Pancreas (tissue), 10 donors: ENCODE results near the gene GAA. TPM values are rescaled to one million over a fixed set of nuclear protein-coding genes. Genes with fewer than 3 reads are reported as not detected.

Experiments used
- ATAC-seq, 4 donors: fragments of 200-7000 bp; cut with Tn5 transposase; one replicate each; pipeline versions ENCODE4 v1.8.0 to v1.9.1; 2020; ENCODE audit warnings: mild to moderate bottlenecking in 4 of 4, moderate library complexity in 4 of 4
- DNase-seq, 6 donors: peaks; one replicate each; pipeline ENCODE4 v3.0.0-alpha.2; 2020
- FAIRE-seq: peaks from 2 replicates; lab custom pipeline; 2012; peaks lifted over from hg19 to GRCh38; lab: Jason Lieb, UNC
- H3K27ac ChIP-seq, 4 donors: fragments of 200-600 bp; sonication (generic); 1 replicate in 3 of 4; 2 replicates in 1 of 4; pipeline versions ENCODE4 v1.5.0 to v1.8.0; 2020
- H3K27me3 ChIP-seq, 4 donors: fragments of 200-600 bp; one replicate each; pipeline ENCODE4 v1.8.0; 2021
- H3K36me3 ChIP-seq, 3 donors: fragments of 200-600 bp; sonication (generic) in 1 of 3; one replicate each; pipeline versions ENCODE4 v1.5.0 to v1.8.0; 2020 to 2021
- H3K4me1 ChIP-seq, 3 donors: fragments of 200-600 bp; one replicate each; pipeline ENCODE4 v1.8.0; 2021
- H3K4me3 ChIP-seq, 4 donors: fragments of 200-600 bp; sonication (generic) in 2 of 4; one replicate each; pipeline versions ENCODE4 v1.5.0 to v1.8.0; 2020 to 2021
- H3K9me3 ChIP-seq, 4 donors: fragments of 200-600 bp; one replicate each; pipeline ENCODE4 v1.8.0; 2021
- WGBS, 2 donors: extraction: QIAGEN DNeasy Blood & Tissue Kit; methylation state at CpG; one replicate each; pipeline ENCODE4 v1.1.7; 2013; 5-methylcytosine and 5-hydroxymethylcytosine counted together
- intact Hi-C, 3 donors: fragments of 100-400 bp; cut with DNase I; formaldehyde crosslinking; loops; one replicate each; pipeline versions ENCODE4 v1.11.1 to v1.14.2; 2022
- polyA plus RNA-seq, 2 donors: library from polyadenylated mRNA; stranded (reverse); fragments of 200-250 nt; gene quantifications; one replicate each; pipeline ENCODE4 v1.2.3, GENCODE V29; 2013
- total RNA-seq, 6 donors: library from RNA; stranded (reverse); fragmentation: NEBNext Ultra II Directional in 4 of 6; extraction: Animal tissue kit (Norgen Biotek cat#: 25700) in 4 of 6; gene quantifications; one replicate each; pipeline versions ENCODE4 v1.2.1 to v1.2.4, GENCODE V29; 2021 to 2023
- TF ChIP-seq, protein P1 (sequence below), 4 donors: fragments of 200-600 bp; sonication (generic) in 3 of 4; IDR thresholded peaks; one replicate each; pipeline versions ENCODE4 v1.5.0 to v1.8.0; 2021; ENCODE audit warnings: antibody characterized with exemption in 4 of 4
- donor health status: healthy with polysubstance abuse.
- donor health status: DM: no; HTN: no; CAD: no; lungs with moderate emphysema.
- donor health status: DM: no; HTN: no; CAD: no.
- donor health status: control.
- donor health status: control.
- donor health status: Bipolar disorder and iron deficiency.
- donor health status: DM: yes; HTN: yes; CAD: no.
- donor health status: DM: no; HTN: no; CAD: no.
- donor health status: DM: no; HTN: no; CAD: no.
- donor health status: DM: yes; HTN: yes; CAD: no.

The GAA gene
- total and polyA plus RNA-seq, 8 donors, result 20.2 to 56.3 (median 33.4) TPM

GRCh38 chr17:80132906-80133625 lies 31.7 kb downstream of the GAA start:
- peaks cover 7 to 12% (median 11%) of the 10 kb centered on the region in 3 donors for H3K4me1 ChIP-seq
- H3K27me3 ChIP-seq, result no peaks in the 10 kb centered on the region
- WGBS, 2 donors, result 90 to 95% methylated on average over 5 of the region's 5 CpGs
- no peak overlapping the region for H3K27ac ChIP-seq
- intact Hi-C loops, result no loop called here
- FAIRE-seq (no peak), DNase-seq (no peak), ATAC-seq (peak in 1 of 4 donors; percentile 16)
- H3K36me3 ChIP-seq, result peaks cover 4 to 43% (median 39%) of the 10 kb centered on the region in 3 donors
- no peaks in the 10 kb centered on the region for H3K9me3 ChIP-seq
- H3K4me3 ChIP-seq, result no peak overlapping the region
- TF ChIP-seq, protein P1, sequence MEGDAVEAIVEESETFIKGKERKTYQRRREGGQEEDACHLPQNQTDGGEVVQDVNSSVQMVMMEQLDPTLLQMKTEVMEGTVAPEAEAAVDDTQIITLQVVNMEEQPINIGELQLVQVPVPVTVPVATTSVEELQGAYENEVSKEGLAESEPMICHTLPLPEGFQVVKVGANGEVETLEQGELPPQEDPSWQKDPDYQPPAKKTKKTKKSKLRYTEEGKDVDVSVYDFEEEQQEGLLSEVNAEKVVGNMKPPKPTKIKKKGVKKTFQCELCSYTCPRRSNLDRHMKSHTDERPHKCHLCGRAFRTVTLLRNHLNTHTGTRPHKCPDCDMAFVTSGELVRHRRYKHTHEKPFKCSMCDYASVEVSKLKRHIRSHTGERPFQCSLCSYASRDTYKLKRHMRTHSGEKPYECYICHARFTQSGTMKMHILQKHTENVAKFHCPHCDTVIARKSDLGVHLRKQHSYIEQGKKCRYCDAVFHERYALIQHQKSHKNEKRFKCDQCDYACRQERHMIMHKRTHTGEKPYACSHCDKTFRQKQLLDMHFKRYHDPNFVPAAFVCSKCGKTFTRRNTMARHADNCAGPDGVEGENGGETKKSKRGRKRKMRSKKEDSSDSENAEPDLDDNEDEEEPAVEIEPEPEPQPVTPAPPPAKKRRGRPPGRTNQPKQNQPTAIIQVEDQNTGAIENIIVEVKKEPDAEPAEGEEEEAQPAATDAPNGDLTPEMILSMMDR (IDR thresholded peaks at IDR 0.05), result no peak

DNA sequence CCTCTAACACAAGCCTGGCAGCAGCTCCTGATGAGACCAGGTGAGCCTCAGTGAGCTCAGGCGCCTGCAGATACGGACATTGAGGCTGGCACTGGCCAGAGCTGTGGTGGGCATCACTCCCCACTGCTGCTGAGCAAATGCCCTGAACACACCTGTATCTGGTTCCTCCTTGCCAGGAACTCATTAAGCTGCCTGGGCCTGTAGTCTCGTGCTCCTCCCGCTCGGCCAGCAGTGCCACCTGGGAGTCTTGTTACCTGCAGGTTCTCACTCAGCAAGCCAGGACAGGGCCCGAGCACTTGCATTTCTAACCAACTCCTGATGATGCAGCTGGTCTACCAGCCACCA lies 32.2 kb downstream of the GAA start:
- DNase-seq (no peak), FAIRE-seq (no peak), ATAC-seq (peak in 1 of 4 donors; percentile 6)
- intact Hi-C loops, result no loop called here
- peaks cover 4 to 48% (median 45%) of the 10 kb centered on the region in 3 donors for H3K36me3 ChIP-seq
- 94 to 97% methylated on average over 6 of the region's 6 CpGs for WGBS, 2 donors
- no peaks in the 10 kb centered on the region for H3K9me3 ChIP-seq
- TF ChIP-seq, protein P1 (IDR thresholded peaks at IDR 0.05), result no peak
- H3K27me3 ChIP-seq, result no peaks in the 10 kb centered on the region
- H3K27ac ChIP-seq, result no peak overlapping the region
- H3K4me3 ChIP-seq, result no peak overlapping the region
- peaks cover 7 to 12% (median 11%) of the 10 kb centered on the region in 3 donors for H3K4me1 ChIP-seq

DNA sequence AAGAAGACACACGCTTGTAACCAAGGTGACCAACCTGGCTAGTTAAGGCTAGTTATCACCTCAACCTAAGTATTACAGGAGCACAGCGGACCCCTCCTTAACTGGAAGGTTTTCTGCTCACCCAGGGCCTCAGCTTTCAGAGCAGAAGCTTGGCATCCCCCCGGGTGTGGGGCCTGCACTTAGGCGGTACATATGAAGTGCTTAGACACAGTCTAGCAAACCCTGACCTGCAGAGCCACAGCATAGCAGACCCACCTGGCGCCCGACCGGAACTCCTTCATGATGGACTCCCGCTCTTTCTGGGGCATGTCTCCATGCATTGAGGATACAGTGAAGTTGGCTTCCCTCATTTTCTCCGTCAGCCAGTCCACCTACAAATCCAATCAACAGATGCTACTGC lies 35.8 kb downstream of the GAA start:
- TF ChIP-seq, protein P1 (IDR thresholded peaks at IDR 0.05), result no peak
- Histone ChIP-seq H3K27me3 (no peaks in the 10 kb centered on the region), H3K4me1 (no peaks in the 10 kb centered on the region), H3K9me3 (no peaks in the 10 kb centered on the region), H3K27ac (no peak overlapping the region), H3K36me3 (peaks cover 4 to 80% (median 68%) of the 10 kb centered on the region in 3 donors), H3K4me3 (no peak overlapping the region)
- intact Hi-C loops, result no loop called here
- ATAC-seq (no peak), FAIRE-seq (no peak), DNase-seq (no peak)
- 92 to 95% methylated on average over 9 of the region's 9 CpGs for WGBS, 2 donors

GRCh38 chr17:80138856-80139426 lies 37.6 kb downstream of the GAA start:
- intact Hi-C loops, result no loop called here

More at GRCh38 chr17:80138856-80139426, 37.6 kb downstream of the GAA start:
- Histone ChIP-seq H3K9me3 (no peaks in the 10 kb centered on the region), H3K27me3 (no peaks in the 10 kb centered on the region), H3K27ac (no peak overlapping the region), H3K4me3 (no peak overlapping the region), H3K36me3 (peaks cover 7 to 97% (median 76%) of the 10 kb centered on the region in 3 donors), H3K4me1 (no peaks in the 10 kb centered on the region)
- TF ChIP-seq, protein P1 (IDR thresholded peaks at IDR 0.05), result no peak
- FAIRE-seq (no peak), DNase-seq (no peak), ATAC-seq (no peak)
- WGBS, 2 donors, result 90 to 92% methylated on average over 18 of the region's 18 CpGs
